Liver (tissue), 3 donors: ENCODE results near the gene DHRS2.

ENCODE experiments used
- CTCF ChIP-seq: fragments of 150-350 bp; IDR thresholded peaks from 2 replicates; pipeline ENCODE4 v1.5.1; 2017; ENCODE audit warnings: improper control_type of control experiment, low read depth, low read length; ENCODE audit not compliant: missing input control
- EGR1 ChIP-seq, 2 donors: IDR thresholded peaks; 2 replicates each; pipeline ENCODE4 v1.6.1; 2016 to 2018; ENCODE audit warnings: antibody characterized with exemption in 2 of 2, low read depth in 2 of 2
- JUND ChIP-seq, 2 donors: IDR thresholded peaks; 2 replicates each; pipeline ENCODE4 v1.6.1; 2016; ENCODE audit warnings: antibody characterized with exemption in 2 of 2
- MAX ChIP-seq: IDR thresholded peaks from 2 replicates; pipeline ENCODE4 v1.6.1; 2016; ENCODE audit warnings: antibody characterized with exemption
- REST ChIP-seq: IDR thresholded peaks from 2 replicates; pipeline ENCODE4 v1.6.1; 2016; ENCODE audit warnings: antibody characterized with exemption, mild to moderate bottlenecking
- RXRA ChIP-seq, 2 donors: IDR thresholded peaks; 2 replicates each; pipeline ENCODE4 v1.6.1; 2017 to 2018; ENCODE audit warnings: antibody characterized with exemption in 2 of 2, mild to moderate bottlenecking in 1 of 2
- TAF1 ChIP-seq: conservative IDR thresholded peaks from 2 replicates; pipeline ENCODE4 v1.6.1; 2016; ENCODE audit warnings: antibody characterized with exemption, mild to moderate bottlenecking
- ZBTB33 ChIP-seq: IDR thresholded peaks from 2 replicates; pipeline ENCODE4 v1.6.1; 2016; ENCODE audit warnings: antibody characterized with exemption
- donor health status: healthy.
- donor health status: healthy.

GRCh38 chr14:23639048-23639890, 3.1 kb downstream of the DHRS2 start:
- TF ChIP-seq REST (no peak), CTCF (no peak), RXRA (IDR thresholded peaks at IDR 0.05) (no peak), ZBTB33 (no peak), MAX (no peak), TAF1 (no peak), JUND (IDR thresholded peaks at IDR 0.05) (no peak), EGR1 (IDR thresholded peaks at IDR 0.05; ENCODE audit: low read depth in 2 of 2) (no peak)
